GM06990 (cell line): Measurements from ENCODE around the gene AGMO.

Experiments
- DNase-seq: peaks from one replicate; pipeline ENCODE4 v3.0.0-alpha.2; 2011; ENCODE audit not compliant: insufficient read length; ENCODE audit errors: extremely low read depth
- H3K27me3 ChIP-seq: replicated peaks from 2 replicates; pipeline ENCODE4 v1.6.0; 2011; ENCODE audit warnings: low read length; ENCODE audit not compliant: control insufficient read depth, insufficient read depth
- H3K36me3 ChIP-seq: 2 replicates; pipeline ENCODE4 v1.5.1; 2011; ENCODE audit warnings: low read length; ENCODE audit not compliant: control insufficient read depth, insufficient read depth
- H3K4me3 ChIP-seq: replicated peaks from 2 replicates; pipeline ENCODE4 v1.5.1; 2011; ENCODE audit warnings: low read depth, mild to moderate bottlenecking, control low read depth, low read length
- TF ChIP-seq, protein P1 (sequence below): IDR thresholded peaks from 2 replicates; pipeline ENCODE4 v1.5.1; 2011; ENCODE audit warnings: low read length, control low read depth, mild to moderate bottlenecking, inconsistent platforms; ENCODE audit not compliant: insufficient read depth, poor library complexity, severe bottlenecking

Gene AGMO

DNA sequence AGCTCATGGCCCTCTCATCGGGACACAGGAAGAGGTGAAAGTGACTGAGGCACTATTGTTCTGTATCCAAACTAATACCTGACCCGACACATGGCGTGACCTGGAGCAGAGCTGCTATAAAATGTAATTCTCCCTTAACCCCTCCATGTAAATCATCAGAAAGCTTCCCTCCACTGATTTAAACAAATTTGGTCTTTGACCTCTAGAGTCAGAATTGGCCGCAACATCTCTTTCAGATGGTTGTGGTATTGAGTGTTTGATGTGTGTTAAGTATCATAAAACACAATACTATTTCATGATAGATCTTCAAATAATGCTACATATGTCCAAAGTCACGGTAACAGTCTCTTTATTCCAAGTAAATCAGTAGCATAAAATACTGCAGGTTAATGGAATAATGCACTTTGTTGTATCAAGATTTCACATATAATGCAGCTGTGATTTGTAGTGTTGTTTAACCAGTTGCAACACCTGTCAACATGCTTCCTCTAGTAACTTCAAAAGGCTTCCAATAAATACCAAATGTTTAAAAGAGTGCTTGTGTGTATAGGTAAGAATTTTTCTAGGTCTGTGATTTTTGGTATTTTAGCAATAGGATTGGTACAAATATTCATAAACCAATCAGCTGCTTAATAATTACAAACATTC, 144.3 kb downstream of the AGMO start:
- no peak overlapping the region for H3K4me3 ChIP-seq
- TF ChIP-seq, protein P1, sequence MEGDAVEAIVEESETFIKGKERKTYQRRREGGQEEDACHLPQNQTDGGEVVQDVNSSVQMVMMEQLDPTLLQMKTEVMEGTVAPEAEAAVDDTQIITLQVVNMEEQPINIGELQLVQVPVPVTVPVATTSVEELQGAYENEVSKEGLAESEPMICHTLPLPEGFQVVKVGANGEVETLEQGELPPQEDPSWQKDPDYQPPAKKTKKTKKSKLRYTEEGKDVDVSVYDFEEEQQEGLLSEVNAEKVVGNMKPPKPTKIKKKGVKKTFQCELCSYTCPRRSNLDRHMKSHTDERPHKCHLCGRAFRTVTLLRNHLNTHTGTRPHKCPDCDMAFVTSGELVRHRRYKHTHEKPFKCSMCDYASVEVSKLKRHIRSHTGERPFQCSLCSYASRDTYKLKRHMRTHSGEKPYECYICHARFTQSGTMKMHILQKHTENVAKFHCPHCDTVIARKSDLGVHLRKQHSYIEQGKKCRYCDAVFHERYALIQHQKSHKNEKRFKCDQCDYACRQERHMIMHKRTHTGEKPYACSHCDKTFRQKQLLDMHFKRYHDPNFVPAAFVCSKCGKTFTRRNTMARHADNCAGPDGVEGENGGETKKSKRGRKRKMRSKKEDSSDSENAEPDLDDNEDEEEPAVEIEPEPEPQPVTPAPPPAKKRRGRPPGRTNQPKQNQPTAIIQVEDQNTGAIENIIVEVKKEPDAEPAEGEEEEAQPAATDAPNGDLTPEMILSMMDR: no peak
- DNase-seq: no peak

DNA sequence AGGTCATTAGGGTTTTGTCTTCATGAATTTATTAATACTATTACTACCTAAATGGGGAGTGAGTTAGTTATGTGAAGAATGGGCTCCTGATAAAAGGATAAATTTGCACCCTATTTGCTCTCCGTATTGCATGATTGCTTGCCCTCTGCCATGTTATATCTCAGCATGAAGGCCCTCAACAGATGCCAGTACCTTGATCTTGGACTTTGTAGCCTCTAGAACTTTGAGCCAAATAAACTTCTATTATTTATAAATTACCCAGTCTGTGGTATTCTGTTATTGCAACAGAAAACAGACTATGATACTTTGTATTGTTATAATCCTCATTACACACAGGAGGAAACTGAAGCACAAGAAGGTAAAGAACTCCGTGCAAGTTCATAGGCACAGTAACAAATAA, 150.8 kb downstream of the AGMO start:
- DNase-seq: no peak
- no peaks in the 10 kb centered on the region for H3K27me3 ChIP-seq
- TF ChIP-seq, protein P1: no peak
- no peaks in the 10 kb centered on the region for H3K36me3 ChIP-seq
- no peak overlapping the region for H3K4me3 ChIP-seq

More for the DNA sequence above, 144.3 kb downstream of the AGMO start:
- Histone ChIP-seq H3K36me3 (no peaks in the 10 kb centered on the region), H3K27me3 (no peaks in the 10 kb centered on the region)

DNA sequence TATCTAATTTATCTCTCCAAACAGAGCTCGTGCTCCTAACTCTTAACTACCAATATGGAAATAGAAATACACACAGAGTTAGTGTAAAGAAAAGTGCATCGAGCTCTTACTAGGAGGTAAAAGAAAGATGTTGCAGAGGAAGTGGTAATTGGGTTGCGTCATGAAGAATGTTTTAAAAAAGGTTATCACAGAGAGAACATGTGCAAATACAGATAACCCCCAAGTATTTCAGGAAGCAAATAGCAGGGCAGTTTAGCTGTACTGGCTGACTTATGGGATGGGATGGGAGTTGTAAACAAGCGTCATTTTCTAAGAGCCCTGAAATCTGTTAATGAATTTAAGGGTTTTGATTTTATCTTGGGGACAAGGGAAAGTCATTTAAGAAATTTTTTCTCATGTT, 153.9 kb downstream of the AGMO start:
- Histone ChIP-seq H3K4me3 (no peak overlapping the region), H3K27me3 (no peaks in the 10 kb centered on the region), H3K36me3 (no peaks in the 10 kb centered on the region)
- DNase-seq: no peak
- TF ChIP-seq, protein P1: no peak

DNA sequence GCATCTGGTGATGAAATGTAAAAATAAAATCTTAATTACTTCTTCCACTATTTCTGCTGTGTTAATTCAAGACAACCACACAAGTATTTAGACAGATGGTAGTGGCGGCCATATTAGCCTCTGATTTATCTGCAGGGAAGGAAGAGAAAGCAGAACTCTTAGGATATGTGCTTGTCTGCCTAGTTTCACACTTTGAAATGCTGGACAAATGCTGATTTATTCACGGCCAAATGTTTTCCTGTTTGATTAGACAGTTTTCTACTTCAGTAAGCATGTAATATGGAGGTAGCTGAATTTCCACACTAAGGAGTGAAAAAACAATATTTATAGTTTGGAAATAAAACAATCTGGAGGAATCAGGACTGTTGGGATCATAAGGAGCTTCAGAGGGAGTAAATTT, 158.1 kb downstream of the AGMO start:
- no peaks in the 10 kb centered on the region for H3K36me3 ChIP-seq
- H3K4me3 ChIP-seq: no peak overlapping the region
- no peaks in the 10 kb centered on the region for H3K27me3 ChIP-seq
- no peak for DNase-seq
- TF ChIP-seq, protein P1: no peak

DNA sequence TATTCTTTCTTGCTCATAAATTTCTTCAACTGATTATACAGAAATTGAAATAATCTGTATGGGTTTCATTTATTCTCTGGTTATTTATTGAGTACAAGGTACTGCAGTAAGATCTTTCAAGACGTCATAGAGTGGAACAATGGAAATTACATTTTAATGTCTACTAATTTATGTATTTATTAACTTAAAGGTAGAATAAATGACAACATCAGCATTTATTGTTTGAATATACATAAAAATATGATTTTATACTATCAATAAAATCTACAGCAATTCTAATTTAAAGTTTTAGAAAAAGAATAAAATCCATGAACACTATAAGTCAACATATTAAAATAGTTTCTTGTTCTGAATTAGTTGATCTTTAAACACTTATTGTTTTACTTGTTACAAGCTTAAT, 158.5 kb downstream of the AGMO start:
- no peak for DNase-seq
- TF ChIP-seq, protein P1: no peak
- Histone ChIP-seq H3K27me3 (no peaks in the 10 kb centered on the region), H3K4me3 (no peak overlapping the region), H3K36me3 (no peaks in the 10 kb centered on the region)
